MM.1S (cell line): ENCODE data around the gene PRSS56.

Experiments
- DNase-seq: peaks from one replicate; pipeline ENCODE4 v3.0.0-alpha.2; 2015
- H2AFZ ChIP-seq: fragments of 300-600 bp; sonication (generic); 2 replicates; pipeline ENCODE4 v1.6.0; 2016; ENCODE audit warnings: antibody characterized with exemption, low read length
- H3F3A ChIP-seq: fragments of 300-600 bp; sonication (generic); 2 replicates; pipeline ENCODE4 v1.6.1; 2016; ENCODE audit warnings: mild to moderate bottlenecking, antibody characterized with exemption, low read length, moderate library complexity, mixed read lengths; ENCODE audit not compliant: insufficient read depth
- H3K27ac ChIP-seq: fragments of 300-600 bp; sonication (generic); 2 replicates; pipeline ENCODE4 v1.5.1; 2016; ENCODE audit warnings: mild to moderate bottlenecking, low read length
- H3K27me3 ChIP-seq: fragments of 300-600 bp; sonication (generic); replicated peaks from 2 replicates; pipeline ENCODE4 v1.6.0; 2016; ENCODE audit warnings: low read length; ENCODE audit not compliant: insufficient read depth
- H3K36me3 ChIP-seq: fragments of 300-600 bp; sonication (generic); replicated peaks from 2 replicates; pipeline ENCODE4 v1.6.1; 2016; ENCODE audit warnings: mild to moderate bottlenecking, low read length, mixed read lengths; ENCODE audit not compliant: insufficient read depth
- H3K4me1 ChIP-seq: fragments of 300-600 bp; sonication (generic); 2 replicates; pipeline ENCODE4 v1.6.1; 2016; ENCODE audit warnings: low read length, mixed read lengths
- H3K4me2 ChIP-seq: fragments of 300-600 bp; sonication (generic); 2 replicates; pipeline ENCODE4 v1.6.0; 2016; ENCODE audit warnings: low read depth, low read length
- H3K4me3 ChIP-seq: fragments of 300-600 bp; sonication (generic); 2 replicates; pipeline ENCODE4 v1.5.1; 2016; ENCODE audit warnings: low read length, mixed read lengths
- H3K79me2 ChIP-seq: fragments of 300-600 bp; sonication (generic); 2 replicates; pipeline ENCODE4 v1.6.1; 2016; ENCODE audit warnings: mixed run types, low read length, mixed read lengths
- H3K9ac ChIP-seq: fragments of 300-600 bp; sonication (generic); 2 replicates; pipeline ENCODE4 v1.6.1; 2016; ENCODE audit warnings: low read length, mixed read lengths
- H3K9me2 ChIP-seq: fragments of 300-600 bp; sonication (generic); replicated peaks from 2 replicates; pipeline ENCODE4 v1.6.1; 2016; ENCODE audit warnings: mild to moderate bottlenecking, low read length, mixed read lengths; ENCODE audit not compliant: insufficient read depth
- H3K9me3 ChIP-seq: fragments of 300-600 bp; sonication (generic); replicated peaks from 2 replicates; pipeline ENCODE4 v1.6.1; 2016; ENCODE audit warnings: mild to moderate bottlenecking, low read length, mixed read lengths; ENCODE audit not compliant: insufficient read depth
- H4K20me1 ChIP-seq: fragments of 300-600 bp; sonication (generic); 2 replicates; pipeline ENCODE4 v1.6.1; 2016; ENCODE audit warnings: mild to moderate bottlenecking, low read length, moderate library complexity, mixed read lengths; ENCODE audit not compliant: insufficient read depth
- CTCF ChIP-seq: fragments of 300-600 bp; sonication (generic); IDR thresholded peaks from 2 replicates; pipeline ENCODE4 v1.5.1; 2016; ENCODE audit warnings: antibody characterized with exemption, low read length, mixed read lengths
- EZH2 ChIP-seq: fragments of 300-600 bp; sonication (generic); optimal IDR thresholded peaks from 2 replicates; pipeline ENCODE3; 2017; ENCODE audit warnings: low read depth, mild to moderate bottlenecking, antibody characterized with exemption, low read length, mixed read lengths
- EZH2phosphoT487 ChIP-seq: fragments of 300-600 bp; sonication (generic); IDR thresholded peaks from 2 replicates; pipeline ENCODE4 v1.6.1; 2018; ENCODE audit warnings: antibody characterized with exemption, low read length

PRSS56 gene

GRCh38 chr2:232516551-232516950, 3.6 kb upstream of the PRSS56 start:
- H3K4me3 ChIP-seq, result no peak overlapping the region
- H3K79me2 ChIP-seq, result no peaks in the 10 kb centered on the region
- DNase-seq, result no peak
- TF ChIP-seq CTCF (no peak), EZH2 (no peak), EZH2phosphoT487 (no peak)
- peaks cover 28% of the 10 kb centered on the region for H3K27me3 ChIP-seq
- no peaks in the 10 kb centered on the region for H3K36me3 ChIP-seq
- H3F3A ChIP-seq, result no peaks in the 10 kb centered on the region
- H3K9ac ChIP-seq, result no peak overlapping the region
- no peaks in the 10 kb centered on the region for H3K4me1 ChIP-seq
- no peak overlapping the region for H2AFZ ChIP-seq
- no peaks in the 10 kb centered on the region for H3K9me3 ChIP-seq
- no peak overlapping the region for H3K27ac ChIP-seq
- H4K20me1 ChIP-seq, result no peaks in the 10 kb centered on the region
- H3K9me2 ChIP-seq, result no peaks in the 10 kb centered on the region
- H3K4me2 ChIP-seq, result no peak overlapping the region

DNA sequence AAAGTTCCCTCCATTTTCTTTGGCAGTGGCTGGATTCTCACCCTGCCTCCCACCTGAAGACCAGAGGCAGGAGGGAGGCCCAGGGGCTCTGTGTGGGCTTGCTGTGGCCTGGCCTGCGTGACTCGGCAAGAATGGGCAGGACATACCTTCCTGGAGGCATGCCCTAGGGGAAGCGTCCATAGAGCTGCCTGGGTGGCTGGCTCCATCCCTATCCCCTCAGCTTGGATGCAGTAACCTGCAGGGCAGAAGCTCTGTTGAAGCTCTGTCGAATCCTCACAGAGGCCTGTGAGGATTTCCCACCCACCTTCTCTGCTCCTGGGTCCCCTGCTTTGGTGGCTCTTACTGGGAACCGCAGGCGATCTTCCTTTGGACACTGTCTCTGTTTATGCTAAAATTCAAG, 1.3 kb upstream of the PRSS56 start:
- Histone ChIP-seq H3K79me2 (no peaks in the 10 kb centered on the region), H3K27me3 (peaks cover 48% of the 10 kb centered on the region), H3K27ac (no peak overlapping the region), H3K4me1 (no peaks in the 10 kb centered on the region), H3K9me3 (no peaks in the 10 kb centered on the region), H2AFZ (no peak overlapping the region), H3K4me2 (no peak overlapping the region), H3K9me2 (no peaks in the 10 kb centered on the region), H3K36me3 (no peaks in the 10 kb centered on the region), H3K4me3 (no peak overlapping the region), H4K20me1 (no peaks in the 10 kb centered on the region), H3F3A (no peaks in the 10 kb centered on the region), H3K9ac (no peak overlapping the region)
- TF ChIP-seq EZH2 (no peak), CTCF (no peak), EZH2phosphoT487 (no peak)
- DNase-seq, result no peak

GRCh38 chr2:232520489-232520888, 301 bp downstream of the PRSS56 start:
- H3K9ac ChIP-seq, result no peak overlapping the region
- H3F3A ChIP-seq, result no peaks in the 10 kb centered on the region
- H4K20me1 ChIP-seq, result no peaks in the 10 kb centered on the region
- no peak overlapping the region for H3K4me2 ChIP-seq
- no peaks in the 10 kb centered on the region for H3K79me2 ChIP-seq
- no peaks in the 10 kb centered on the region for H3K4me1 ChIP-seq
- no peaks in the 10 kb centered on the region for H3K36me3 ChIP-seq
- H2AFZ ChIP-seq, result no peak overlapping the region
- peaks cover 59% of the 10 kb centered on the region for H3K27me3 ChIP-seq
- H3K27ac ChIP-seq, result no peak overlapping the region
- TF ChIP-seq CTCF (no peak), EZH2phosphoT487 (no peak), EZH2 (no peak)
- H3K9me3 ChIP-seq, result no peaks in the 10 kb centered on the region
- no peak for DNase-seq
- no peaks in the 10 kb centered on the region for H3K9me2 ChIP-seq
- H3K4me3 ChIP-seq, result no peak overlapping the region
